GM19193 (cell line): ENCODE results near the gene ILDR2.

ENCODE experiments used
- POLR2A ChIP-seq: IDR thresholded peaks from 4 replicates; pipeline ENCODE4 v1.6.1; 2011; ENCODE audit not compliant: insufficient read depth, insufficient read length; ENCODE audit errors: extremely low read depth

The ILDR2 gene, protein sequence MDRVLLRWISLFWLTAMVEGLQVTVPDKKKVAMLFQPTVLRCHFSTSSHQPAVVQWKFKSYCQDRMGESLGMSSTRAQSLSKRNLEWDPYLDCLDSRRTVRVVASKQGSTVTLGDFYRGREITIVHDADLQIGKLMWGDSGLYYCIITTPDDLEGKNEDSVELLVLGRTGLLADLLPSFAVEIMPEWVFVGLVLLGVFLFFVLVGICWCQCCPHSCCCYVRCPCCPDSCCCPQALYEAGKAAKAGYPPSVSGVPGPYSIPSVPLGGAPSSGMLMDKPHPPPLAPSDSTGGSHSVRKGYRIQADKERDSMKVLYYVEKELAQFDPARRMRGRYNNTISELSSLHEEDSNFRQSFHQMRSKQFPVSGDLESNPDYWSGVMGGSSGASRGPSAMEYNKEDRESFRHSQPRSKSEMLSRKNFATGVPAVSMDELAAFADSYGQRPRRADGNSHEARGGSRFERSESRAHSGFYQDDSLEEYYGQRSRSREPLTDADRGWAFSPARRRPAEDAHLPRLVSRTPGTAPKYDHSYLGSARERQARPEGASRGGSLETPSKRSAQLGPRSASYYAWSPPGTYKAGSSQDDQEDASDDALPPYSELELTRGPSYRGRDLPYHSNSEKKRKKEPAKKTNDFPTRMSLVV

DNA sequence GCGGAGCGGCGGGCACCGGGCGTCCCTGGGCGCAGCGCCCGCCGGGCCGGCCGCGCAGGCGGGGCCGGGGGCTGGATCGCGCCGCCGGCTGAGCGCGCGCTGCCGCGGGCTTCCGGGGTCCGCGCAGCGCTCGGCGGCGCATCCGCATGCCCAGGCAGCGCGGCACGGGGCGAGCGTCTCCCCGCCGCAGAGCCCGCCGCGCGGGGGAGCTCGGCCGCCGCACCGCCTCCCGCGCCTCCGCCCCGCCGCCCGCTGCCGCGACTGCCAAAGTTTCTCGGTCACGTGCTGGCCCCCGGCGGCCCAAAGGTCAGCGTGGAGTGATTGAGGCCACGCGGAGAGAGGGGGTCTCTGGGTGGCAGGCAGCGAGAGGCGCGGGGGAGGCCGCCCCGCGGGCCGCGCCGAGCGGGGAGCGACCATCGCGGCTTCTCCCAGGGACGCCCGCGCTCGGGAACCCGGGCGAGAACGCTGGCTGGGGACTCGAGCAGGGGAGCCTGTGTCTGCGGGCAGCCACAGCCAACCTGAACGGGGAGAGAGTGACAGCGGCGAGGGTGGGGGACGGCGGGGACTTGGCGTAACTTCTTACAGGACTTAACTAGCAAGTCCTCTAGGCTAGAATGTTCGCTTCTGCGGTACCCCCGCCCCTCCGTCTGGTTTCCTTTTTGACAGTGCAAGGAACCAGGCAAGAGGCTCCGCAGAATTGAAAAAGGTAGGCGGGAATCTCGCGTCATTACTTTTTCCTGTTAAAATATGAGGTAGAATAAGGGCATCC is at the start of gene ILDR2:
TSS of gene ILDR2 (minus strand) at position 180 of the 769 bp plus-strand sequence. CDS start 272 bp downstream, outside the sequence.
- no peak for TF ChIP-seq POLR2A

DNA sequence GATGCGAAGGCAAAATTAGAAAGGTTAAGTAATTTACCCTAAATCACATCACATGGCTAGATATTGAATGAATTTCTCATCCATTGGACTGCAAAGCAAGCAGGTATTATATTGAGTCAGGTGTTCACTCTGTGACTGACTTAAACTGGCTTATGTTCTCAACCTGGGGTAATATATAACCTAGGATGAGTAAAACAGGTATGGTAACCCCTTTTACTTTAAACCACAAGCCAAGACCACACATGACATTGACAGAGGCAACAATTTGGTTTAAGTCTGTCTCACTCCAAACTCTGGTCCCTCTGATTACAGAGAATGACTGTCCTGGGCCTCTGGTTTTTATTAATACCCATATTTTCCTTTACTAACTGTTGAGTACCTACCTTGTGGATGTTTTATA is 47.0 kb upstream of the ILDR2 start:
- no peak for TF ChIP-seq POLR2A

DNA sequence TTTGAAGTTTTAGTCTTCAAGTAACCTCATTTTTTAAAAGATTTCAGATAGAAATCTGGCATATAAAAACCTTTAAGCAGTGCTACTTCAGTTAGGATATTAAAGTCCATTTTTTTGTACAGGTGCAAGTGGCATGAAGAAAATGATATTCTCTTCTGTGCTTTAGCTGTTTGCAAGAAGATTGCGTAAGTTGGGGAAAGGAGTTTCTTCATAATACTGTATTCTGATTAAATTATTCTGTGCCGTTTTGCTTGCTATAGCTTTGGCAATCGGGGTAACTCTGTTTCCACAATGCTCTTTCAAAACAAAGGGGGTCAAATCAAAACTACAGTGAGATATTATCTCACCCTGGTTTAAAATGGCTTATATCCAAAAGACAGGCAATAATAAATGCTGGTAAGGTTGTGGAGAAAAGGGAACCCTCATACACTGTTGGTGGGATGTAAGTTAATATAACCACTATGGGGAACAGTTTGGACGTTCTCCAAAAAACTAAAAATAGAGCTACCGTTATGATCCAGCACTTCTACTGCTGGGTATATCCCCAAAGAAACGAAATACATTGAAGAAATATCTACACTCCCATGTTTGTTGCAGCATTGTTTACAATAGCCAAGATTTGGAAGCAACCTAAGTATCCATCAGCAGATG is 40.9 kb upstream of the ILDR2 start:
- no peak for TF ChIP-seq POLR2A

DNA sequence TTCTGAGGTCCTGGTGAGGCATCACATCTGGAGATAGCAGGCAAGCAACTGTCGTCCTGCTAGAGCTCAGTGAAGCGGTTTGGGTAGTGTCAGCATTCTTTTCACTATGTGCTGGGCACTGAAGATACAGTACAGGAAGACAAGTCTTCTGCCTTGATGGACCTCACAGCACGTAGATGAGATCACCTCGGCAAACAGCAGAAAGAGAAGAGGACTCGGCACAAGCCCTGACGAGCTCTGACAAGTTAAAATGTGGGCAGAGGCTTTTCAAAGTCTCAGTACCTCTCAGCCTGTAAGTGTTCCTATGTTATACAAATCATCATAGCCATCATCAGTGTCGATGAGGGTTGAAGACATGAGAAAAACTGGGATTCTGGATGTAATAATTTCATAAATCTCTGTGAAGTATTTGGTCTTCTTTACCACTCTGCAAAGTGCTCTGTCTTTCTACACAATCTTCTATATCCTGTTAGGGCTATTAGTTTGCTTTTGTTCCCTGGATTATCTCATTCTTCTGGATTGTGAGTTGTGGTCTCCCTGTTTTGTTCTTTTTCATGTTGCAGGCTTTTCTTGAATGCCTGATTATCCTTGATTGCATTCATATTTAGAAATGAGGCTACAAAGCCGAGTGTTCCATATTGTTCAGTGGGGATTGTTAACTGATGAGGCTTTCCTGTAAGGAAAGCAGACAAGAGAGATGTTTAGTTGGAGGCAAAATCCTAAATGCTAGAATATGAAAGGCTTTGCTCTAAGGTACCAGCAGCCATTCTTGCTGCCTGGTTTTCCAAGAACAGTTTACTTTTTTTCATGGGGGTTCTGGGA is 38.0 kb upstream of the ILDR2 start:
- TF ChIP-seq POLR2A: no peak

DNA sequence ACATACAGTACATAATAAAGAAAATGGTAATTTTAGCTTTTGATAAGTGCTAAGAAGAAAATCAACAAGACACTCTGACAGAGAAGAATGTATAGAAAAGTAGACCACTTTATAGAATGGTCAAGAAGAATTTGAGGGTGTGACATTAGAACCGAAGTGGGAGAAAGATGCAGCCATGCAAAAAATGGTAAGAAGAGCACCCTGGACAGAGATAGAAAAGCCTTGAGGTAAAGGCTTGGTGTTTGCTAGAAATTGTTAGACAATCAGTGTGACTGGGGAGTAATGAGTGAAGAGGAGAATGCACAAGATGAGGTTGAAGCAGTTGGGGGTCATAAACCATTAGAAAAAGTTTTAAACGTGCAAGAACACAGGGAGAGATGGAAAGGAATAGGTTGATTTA is 37.2 kb upstream of the ILDR2 start:
- no peak for TF ChIP-seq POLR2A

DNA sequence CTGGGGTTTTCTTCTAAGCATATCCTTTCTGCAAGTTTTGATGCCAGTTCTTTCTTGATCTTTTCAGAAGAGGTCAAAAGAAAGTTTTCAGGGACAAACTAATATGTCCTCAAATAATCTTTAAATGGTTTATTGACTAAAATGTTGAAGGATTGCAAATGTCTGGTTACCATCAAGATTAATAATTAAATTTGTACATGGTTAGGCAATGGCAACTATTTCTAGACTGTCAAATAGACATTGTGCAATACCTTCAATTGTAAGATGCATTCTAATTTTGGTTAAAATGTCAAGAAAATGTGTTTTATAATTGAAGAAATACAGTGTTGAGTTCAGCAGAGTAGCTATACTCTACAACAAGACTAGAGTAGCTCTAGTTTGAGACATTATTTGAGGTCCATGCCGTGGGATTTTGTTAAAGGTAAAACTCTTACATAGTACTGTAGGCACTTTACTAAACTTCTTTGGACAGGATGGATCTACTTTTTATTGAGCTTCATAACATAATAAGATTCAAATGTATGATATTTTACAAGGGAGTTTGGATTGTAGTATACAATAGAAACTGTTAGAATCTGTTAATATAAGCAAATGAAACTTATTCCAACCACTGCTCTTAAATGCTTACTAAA is 36.3 kb upstream of the ILDR2 start:
- TF ChIP-seq POLR2A: no peak

DNA sequence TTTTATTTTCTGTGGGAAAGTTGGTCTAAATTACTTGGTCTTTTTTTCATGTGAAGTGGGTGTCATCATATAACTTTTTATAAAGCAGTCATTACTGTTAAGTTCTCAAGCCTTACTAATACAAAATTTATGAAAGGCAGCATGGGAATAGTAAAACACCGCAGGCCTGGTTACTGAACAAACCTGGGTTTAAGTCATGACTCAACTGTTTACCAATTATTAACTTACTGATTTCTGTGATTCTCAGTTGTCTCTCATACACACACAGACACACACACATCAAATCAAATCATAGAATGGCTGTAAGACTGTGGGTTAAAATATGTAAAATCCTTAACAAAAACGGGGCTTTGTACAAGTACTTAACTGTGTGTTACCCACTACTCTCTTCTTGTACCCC is 28.4 kb upstream of the ILDR2 start:
- no peak for TF ChIP-seq POLR2A

DNA sequence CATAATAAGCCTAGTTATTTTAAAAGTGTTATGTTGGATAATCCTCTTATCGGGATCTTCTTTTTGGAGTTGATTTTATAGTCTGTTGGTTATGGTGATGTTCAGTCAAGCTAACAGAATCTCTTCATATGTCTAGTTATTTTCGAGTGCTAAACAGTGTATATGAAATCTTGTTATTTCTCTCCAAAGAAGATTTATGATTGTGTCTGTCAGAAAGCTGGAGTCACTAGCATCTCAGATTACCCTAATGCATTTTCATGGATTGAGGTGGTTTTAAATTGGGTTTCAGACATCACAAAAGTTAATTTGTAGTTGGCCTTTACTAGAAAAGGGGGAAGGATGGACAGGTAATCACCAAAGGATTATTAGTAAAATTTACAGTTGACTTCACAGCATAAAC is 27.0 kb upstream of the ILDR2 start:
- no peak for TF ChIP-seq POLR2A

DNA sequence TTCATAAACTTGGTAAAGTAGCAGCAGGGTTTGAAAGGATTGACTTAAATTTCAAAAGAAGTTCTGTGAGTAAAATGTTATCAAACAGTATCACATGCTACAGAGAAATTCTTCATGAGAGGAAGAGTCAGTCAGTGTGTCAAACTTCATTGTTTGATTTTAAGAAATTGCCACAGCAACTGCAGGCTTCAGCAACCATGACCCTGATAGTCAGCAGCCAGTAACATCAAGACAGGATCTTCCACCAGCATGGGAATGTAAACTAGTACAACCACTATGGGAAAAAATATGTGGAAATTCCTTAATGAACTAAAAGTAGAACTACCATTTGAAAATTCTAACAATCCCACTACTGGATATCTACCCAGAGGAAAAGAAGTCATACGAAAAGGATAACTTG is 25.2 kb upstream of the ILDR2 start:
- TF ChIP-seq POLR2A: no peak

DNA sequence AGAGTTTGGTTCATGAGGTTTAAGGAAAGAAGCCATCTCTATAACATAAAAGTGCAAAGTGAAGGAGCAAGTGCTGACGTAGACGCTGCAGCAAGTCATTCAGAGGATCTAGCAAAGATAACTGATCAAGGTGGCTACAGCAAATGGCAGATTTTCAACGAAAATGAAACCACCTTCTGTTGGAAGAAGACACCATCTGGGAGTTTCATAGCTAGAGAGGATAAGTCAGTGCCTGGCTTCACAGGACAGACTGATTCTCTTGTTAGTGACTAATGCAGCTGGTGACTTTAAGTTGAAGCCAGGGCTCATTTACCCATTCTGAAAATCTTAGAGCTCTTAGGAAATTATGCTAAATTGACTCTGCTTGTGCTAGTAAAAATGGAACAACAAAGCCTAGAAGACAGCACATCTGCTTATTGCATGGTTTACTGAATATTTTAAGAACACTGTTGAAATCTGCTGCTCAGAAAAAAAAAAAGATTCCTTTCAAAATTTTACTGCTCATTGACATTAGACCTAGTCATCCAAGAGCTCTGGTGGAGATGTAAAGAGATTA is 24.2 kb upstream of the ILDR2 start:
- TF ChIP-seq POLR2A: no peak

DNA sequence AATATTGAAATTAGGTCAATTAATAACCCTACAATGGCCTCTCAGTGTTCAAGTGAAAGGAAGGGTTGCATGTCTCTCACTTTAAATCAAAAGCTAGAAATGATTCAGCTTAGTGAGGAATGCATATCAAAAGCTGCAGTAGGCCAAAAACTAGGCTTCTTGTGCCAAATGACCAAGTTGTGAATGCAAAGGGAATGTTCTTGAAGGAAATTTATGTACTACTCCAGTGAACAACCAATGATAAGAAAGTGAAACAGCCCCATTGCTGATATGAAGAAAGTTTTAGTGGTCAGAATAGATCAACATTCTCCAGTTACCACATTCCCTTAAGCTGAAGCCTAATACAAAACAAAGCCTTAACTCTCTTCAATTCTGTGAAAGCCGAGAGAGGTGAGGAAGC is 23.7 kb upstream of the ILDR2 start:
- no peak for TF ChIP-seq POLR2A

DNA sequence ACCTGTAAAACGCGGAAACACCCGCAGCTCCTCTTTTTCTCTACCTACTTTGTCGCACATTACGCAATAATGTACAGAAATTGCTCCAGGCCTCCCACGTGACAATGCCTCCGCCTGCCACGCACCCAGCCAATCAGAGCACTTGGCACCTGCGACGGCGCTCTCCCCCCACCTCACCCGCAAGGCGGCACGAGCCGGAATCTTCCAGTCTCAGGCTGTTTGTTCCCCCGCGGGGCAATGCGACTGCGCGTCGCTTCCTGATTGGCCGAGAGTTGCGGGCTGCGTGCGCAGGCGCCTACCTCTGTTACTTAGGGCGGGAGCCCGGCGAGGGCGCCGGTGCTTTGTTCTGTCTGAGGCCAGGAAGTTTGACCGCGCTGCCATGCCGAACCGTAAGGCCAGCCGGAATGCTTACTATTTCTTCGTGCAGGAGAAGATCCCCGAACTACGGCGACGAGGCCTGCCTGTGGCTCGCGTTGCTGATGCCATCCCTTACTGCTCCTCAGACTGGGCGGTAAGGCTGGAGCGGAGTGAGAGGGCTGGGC is 13.7 kb upstream of the ILDR2 start, which contains the start of gene MAEL:
TSS of gene MAEL (plus strand) at position 307 of the 542 bp plus-strand sequence. CDS start at position 380, 73 bp downstream.
- no peak for TF ChIP-seq POLR2A

DNA sequence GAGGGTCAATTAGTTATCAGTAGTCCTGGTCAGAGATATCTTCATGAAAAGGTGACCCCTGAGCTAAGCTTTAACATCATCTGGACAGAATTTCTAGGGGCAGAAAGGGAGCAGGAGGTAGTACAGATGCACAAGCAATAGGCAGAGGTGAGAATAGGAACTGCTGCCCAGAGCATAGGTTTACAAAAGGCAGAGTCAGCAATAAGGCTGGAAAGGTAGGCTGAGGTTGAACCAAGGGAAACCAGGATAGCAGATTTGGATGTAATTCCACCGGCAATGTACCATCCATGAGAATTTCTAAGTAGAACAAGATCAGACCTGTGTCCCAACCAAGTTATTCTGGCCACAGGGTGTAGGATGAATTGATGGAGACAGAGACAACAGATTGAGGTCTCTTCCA is 6.2 kb upstream of the ILDR2 start:
- TF ChIP-seq POLR2A: no peak
